Muscle of back (tissue), 13 donors: Measurements from ENCODE around the gene CD109. TPM values are rescaled to one million over a fixed set of nuclear protein-coding genes. Genes with fewer than 3 reads are reported as not detected.
A peak's percentile ranks its signal among the peaks of the same experiment; 100 is the strongest.
"Not testable (repeated sequence)": the region's sequence is repeated elsewhere in the genome, so short reads cannot be mapped to it uniquely, and the experiment has no call there.

Experiments
- DNase-seq, 3 donors: peaks; one replicate each; pipeline versions ENCODE4 v3.0.0 to v3.0.0-alpha.2; 2013
- long read RNA-seq, 9 donors: transcript quantifications; one replicate each; lab custom pipeline, GENCODE V29; 2026
- polyA plus RNA-seq, 10 donors: library from polyadenylated mRNA; unstranded; fragments of 120-200 nt; gene quantifications; one replicate each; pipeline ENCODE4 v1.2.1, GENCODE V29; 2013; ENCODE audit not compliant: insufficient read length in 10 of 10

Gene CD109
- 10 to 100 TPM; 15.5 to 26.8 (median 18.0) TPM for polyA plus RNA-seq
- long read RNA-seq, donor 1, full-length matches to known transcripts = 1 of 1 reads
- long read RNA-seq, donor 1, partial matches to known transcripts = 0 of 1 reads
- long read RNA-seq, donor 1, other reads (novel, unspliced or antisense) = 0 of 1 reads
- long read RNA-seq, donor 2, full-length matches to known transcripts = 1 of 1 reads
- long read RNA-seq, donor 2, partial matches to known transcripts = 0 of 1 reads
- long read RNA-seq, donor 2, other reads (novel, unspliced or antisense) = 0 of 1 reads
- long read RNA-seq, donor 3 = 0 reads
- long read RNA-seq, donor 4 = 0 reads
- long read RNA-seq, donor 5, full-length matches to known transcripts = 1 of 1 reads
- long read RNA-seq, donor 5, partial matches to known transcripts = 0 of 1 reads
- long read RNA-seq, donor 5, other reads (novel, unspliced or antisense) = 0 of 1 reads
- long read RNA-seq, donor 6, full-length matches to known transcripts = 2 of 2 reads
- long read RNA-seq, donor 6, partial matches to known transcripts = 0 of 2 reads
- long read RNA-seq, donor 6, other reads (novel, unspliced or antisense) = 0 of 2 reads
- long read RNA-seq, donor 7 = 0 reads
- long read RNA-seq, donor 8 = 0 reads
- long read RNA-seq, donor 9 = 0 reads

DNA sequence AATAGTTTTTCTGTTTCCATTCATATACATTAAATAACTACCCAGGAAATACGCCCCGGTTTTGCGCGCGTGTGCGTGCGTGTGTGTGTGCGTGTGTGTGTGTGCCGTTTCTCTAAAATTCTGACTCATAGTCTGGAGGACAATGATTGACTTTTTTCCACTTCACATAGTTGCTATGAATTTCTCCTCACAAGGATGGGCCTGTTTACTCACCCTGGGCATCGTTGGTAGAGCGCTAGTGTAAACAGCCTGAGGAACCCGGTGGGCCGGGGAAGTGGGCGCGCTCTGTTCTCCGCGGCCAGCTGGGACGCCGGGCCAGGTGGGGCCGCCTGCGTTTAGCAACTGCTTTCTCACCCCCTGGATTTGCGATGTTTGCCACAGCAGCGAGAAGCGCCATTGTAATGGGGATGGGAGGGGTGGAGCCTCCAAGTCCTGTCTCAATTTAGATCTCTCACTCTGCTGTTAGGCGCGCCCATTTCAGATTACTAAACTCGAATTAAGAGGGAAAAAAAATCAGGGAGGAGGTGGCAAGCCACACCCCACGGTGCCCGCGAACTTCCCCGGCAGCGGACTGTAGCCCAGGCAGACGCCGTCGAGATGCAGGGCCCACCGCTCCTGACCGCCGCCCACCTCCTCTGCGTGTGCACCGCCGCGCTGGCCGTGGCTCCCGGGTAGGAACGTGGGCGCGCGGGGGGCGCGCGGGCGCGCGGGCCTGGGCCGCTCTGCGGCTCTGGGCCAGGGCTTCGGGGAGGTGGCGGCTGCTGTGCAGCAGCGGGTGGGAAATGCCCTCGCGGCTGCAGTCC is at the start of gene CD109:
TSS of gene CD109 (plus strand) at position 585 of the 803 bp plus-strand sequence. CDS start at position 598, 13 bp downstream.
- peak; percentile 72 to 94 (median 79) for DNase-seq

DNA sequence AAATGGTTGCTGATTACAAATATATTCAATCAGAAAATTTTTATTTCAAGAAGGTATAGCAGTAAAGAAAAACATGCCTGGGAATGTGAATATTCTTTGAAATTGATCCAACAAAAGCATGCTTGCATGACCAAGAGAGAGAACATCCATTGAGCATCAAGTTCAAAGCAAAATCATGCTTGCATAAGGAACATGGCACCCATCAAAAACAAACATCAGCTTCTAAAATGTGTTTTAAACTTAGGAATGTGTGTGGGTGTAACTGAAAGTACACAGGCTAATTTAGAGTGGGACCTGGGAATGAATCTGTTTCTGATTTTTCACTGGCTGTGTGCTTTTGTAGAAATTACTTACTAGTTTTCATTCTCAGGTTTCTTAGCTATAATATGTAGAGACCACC is 47.8 kb upstream of the CD109 start:
- DNase-seq = no peak

DNA sequence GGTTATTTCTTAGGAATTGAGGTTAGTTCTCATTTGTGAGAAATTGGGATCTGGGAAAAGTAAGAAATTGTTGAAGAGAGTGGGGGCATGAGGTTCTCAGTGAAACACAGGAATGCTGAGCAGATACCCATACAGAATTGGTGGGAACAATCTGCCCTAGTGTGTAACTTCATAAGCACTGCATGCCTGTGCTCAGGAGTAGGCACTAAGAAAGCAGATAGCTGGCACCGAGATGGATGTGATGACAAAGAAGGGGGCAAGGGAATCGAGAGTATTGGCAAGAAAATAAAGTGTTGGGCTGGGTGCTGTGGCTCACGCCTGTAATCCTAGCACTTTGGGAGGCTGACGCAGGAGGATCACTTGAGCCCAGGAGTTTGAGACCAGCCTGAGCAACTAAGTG is 46.2 kb upstream of the CD109 start:
- DNase-seq = no peak

DNA sequence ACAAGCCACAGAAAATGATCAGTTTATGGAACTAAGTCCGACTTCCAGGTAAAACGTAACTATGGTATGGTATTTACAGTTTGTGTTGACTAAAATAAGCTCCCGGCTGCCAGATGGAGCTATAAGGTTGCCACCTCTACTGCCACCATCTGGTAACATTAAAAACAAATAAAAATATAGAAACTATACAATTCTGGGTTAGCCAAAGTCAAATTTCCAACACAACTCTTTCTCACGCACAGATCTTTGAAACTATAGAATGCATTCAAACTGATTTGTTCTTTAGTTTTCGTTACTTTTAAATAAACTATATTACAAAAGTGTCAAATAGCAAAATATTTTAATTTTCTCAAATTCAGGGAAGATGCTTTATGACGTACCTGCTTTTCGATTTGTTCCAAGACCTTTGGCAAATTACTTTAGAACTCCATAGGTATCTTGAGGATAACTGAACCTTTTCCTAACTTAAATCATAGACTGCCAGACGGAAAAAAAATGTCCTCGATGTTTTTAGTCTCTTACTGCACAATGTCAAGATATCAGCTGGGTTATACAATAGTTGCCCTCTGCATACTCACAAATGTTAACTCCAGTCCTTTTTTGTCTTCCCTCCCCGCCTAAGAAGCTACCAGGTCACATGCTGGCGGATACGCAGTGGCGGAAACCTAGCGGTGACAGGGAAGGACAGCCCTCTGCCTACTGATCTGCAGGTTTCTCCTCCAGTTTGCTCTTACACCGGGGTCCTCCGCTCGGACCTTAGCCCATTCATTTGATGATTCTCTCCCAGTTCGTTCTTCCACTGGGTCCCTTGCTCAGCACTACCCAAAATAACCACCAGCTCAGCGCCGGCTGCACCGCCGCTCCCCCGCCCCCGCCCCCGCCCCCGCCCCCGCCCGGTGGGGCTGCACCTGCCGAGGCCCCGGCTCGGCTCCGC is 43.1 kb upstream of the CD109 start:
- peak; percentile 50 to 85 (median 59) for DNase-seq

DNA sequence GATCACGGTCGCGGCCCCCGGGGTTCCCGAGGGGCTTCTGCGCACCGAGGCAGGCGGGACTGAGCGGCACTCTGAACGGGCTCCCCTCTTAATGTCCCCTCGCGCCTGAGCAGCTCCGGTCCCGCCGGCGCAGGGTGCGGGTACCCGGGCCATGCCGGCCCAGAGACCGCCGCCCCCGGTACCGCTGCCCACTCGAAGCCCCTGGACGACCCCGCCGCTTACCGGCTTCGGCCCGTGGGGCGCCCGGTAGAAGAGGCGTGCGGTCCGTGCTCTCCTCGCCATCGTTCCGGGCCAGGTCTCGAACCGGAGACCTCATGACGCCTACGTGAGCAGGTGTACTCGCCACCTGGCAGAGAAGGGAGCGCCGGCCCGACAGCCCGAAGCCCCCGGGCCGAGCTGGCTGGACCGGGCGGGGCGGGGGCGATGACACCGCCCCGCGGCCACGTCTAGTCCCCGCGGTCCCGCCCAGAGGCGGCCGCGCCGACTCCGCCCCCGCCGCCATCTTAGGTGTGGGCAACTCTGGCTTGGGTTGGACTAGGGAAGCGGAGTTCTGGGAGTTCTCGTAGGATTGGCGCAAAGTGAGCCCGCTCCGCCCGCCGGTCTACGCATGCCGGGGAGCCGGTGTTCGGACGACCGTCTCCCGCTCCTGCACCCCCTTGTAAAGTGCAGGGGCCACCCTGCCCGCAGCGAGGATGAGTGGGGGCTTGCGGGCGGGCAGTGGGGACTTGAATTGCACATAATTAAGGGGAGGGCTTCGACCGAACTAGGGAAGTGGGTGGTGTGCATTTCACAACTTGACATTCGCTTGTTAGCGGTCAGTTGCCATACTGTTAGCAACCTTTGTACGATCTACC is 42.2 kb upstream of the CD109 start, which contains the start of gene SLC17A5:
TSS of gene SLC17A5 (minus strand) at position 422 of the 854 bp plus-strand sequence. CDS start at position 316, 106 bp downstream.
- DNase-seq = peak; percentile 95 to 98 (median 95)

DNA sequence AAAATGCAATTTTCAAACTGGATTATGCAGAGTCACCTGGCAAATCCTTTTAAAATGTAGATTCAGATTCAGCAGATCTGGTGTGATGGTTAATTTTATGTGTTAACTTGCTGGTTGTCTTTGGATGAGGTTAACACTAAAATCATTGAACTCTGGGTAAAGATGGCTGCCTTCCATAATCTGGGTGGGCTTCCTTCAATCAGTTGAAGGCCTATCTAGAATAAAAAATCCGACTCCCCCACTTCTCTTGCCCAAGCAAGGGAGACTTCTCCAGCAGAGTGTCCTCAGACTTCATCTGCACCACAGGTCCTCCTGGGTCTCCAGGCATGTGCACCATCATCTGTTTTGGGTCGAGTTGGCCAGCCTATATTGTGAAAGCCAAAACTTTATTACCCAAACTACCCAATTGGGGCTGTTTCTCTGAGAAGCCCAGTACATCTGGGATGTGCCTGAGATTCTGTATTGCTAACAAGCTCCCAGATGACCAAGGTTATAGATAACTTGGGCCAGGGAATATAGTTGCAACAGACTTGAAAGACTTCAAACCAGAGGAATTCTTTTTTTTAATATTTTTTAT is 40.6 kb upstream of the CD109 start:
- no peak for DNase-seq

DNA sequence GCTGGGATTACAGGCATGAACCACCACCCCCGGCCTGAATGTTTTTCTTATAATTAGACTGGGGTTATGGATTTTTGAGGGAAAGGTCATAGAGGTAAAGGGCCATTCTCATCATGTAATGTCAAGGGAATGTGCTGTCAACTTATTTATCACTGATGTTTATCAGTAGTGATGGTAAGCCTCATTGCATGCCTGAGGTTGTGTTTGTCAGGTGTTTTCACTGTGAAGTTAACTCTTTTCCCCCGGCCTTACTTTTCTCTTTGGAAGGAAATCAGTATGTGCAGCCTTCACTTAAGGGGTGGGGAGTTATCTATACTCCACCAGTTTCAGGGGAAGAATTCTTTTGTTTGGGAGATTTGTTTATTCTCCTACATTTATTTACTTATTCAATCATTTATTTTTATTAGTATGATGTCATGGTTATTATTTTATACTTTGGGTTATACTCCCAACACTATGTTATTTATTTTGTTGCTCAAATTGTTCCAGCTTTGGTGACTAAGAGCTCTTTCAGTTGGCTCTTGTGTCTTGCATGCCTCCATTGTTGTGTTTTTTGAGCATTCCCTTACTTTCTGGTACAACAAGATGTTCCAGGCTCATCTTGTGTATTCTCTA is 39.4 kb upstream of the CD109 start:
- DNase-seq = no peak

DNA sequence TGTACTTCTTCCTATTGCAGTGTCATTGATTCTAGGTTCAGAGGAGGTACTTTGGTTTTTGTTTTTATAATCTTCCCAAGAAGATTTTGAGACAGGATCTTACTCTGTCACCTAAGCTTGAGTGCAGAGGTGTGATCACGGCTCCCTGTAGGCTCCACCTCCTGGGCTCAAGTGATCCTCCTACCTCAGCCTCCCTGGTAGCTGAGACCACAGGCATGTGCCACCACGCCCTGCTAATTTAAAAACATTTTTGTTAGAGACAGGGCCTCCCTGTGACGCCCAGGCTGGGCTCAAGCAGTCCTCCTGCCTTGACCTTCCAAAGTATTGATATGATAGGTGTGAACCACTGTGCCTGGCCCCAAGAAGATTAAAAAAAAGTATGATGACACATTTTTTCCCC is 38.8 kb upstream of the CD109 start:
- no peak for DNase-seq

DNA sequence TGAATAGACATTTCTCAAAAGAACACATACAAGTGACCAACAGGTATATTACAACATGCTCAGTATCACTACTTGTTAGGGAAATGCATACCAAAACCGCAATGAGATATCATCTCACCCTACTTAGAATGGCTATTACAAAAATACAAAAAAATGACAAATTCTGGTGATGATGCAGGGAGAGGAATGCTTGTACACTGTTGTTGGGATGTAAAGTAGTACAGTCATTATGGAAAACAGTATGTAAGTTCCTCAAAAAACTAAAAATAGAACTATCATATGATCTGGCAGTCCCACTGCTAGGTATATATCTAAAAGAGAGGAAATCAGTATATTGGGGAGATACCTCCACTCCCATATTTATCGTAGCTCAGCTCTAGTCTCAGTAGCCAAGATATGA is 31.3 kb upstream of the CD109 start:
- no peak for DNase-seq

DNA sequence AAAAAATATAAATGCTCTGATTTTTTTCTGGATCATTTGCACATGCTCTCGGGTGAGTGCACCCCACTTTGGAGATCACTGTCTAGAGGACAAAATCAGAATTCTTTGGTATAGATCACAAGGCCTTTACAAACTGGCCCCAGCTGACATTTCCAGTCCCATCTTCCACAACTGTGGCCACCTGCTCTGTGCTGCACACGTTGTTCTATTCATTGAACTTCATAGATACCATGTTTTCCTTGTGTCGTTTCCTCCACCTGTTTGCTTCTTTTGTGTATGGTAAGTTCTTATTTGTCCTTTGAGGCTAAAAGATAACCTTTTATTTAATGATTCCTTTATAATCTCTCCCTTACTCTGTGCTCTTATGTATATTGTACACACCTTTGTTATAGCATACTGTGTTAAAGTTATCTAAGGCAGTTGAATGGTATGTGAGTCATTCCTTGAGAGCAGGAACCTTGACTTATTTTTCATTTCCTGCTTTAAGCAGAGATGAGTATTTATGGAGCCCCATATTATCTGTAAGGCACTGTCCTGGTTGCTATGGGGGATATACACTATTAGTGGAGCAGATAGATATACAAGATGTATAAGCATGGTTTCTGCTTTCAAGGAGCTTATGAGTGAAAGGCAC is 30.2 kb upstream of the CD109 start:
- DNase-seq = no peak

DNA sequence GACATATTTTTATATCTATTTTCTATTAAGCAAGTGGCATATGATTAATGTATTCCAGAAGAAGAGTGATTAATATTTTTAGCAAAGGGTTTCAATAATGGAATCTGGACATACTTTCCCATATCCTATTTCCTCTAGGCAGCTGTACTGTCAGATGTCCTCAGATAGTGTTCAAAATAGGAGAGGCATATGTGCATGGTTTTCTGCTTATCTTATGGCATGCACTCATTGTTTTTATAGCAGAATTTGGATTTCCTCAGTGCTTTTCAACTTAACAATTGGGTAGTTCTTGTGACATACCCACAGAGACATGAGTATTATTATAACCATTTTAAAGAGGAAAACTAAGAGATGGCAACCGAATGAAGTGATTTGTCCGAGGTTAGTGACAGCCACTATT is 29.6 kb upstream of the CD109 start:
- no peak for DNase-seq

DNA sequence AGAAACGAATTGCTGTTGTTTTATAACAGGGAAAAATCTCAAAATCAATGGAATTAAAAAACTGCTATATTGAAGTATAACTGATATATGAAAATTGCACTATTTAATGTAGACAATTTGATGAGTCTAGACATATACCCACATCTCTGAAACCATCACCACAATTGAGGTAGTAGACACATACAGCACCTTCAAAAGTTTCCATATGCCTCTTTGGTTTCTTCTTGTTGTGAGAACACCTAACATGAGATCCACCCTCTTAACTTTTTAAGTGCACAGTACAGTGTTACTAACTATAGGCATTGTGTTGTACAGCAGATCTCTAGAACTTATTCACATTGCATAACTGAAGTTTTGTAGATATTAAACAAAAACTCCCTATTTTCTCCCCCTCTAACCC is 28.2 kb upstream of the CD109 start:
- no peak for DNase-seq

DNA sequence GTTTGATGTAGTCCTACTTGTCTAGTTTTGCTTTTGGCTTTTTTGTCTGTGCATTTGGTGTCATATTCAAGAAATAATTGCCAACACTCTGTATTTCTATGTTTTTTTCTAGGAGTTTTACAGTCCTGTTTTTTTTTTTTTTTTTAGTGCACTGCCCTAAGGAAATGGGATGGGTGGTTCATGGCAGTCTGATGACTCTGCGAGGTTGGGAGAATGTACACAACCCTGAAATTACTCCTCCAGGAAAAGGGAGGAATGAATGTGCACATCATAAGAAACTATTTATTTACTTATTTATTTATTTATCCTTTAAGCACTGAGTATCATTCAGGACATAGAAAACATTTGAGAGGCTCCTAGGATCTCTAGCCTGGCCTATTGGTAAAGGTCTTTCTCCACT is 27.0 kb upstream of the CD109 start:
- DNase-seq = no peak

DNA sequence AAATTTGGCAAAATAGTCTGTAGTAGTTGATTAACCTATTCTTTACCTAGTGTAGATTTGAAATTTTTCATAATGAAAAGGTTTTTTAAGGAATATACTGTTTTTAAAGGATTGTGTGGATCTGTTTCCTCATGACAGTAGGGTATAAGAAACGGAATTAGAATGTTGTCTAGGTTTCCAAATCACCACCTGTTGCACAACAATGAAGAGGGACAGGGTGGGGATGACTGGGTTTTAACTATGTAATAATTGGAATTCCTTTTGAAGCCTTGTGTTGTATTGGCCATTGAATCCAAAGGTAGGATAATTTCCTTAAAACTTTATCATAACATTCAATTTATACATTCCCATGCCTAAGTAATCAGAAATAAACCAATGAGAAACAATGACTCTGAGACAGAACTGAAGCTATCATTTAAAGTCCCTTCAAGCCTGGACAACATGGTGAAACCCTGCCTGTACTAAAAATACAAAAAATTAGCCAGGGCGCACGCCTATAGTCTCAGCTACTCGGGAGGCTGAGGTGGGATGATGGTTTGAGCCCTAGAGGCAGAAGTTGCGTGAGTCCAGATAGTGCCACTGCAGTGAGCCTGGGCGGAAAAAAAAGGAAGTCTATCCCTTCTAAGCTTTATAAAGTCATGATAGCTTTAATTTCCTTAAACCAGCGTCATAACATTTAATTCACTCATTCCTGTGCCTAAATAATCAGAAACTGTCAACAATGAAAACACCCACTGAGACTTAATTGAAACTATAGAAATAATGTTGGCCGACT is 23.9 kb upstream of the CD109 start:
- DNase-seq = no peak

DNA sequence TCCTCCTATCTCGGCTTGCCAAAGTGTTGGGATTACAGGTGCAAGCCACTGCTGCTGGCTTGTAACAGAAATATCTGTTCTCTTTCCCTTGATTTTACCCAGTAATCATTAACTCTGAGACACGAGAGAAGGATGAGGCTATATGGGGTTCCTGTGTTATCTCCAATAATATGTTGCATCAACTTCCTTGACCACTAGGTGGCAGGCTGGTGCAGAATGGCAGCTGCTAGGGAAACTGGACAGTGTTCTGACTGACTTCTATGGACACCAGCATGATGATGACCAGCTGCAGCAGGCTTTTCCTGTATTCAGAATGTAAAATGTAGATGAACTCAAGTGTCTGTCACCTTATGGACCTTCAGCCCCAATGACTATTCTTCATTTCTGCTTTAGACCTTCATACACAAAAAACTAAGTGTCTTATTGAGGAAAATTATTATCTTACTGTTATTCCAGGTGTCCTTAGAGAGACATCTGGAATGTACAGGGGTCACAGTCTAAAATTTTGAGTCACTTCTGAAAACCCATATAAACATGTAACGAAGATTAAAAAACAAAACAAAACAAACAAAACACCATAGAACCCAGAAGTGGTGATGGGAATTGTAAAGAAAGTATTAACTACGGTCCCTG is 20.4 kb upstream of the CD109 start:
- DNase-seq = peak; percentile 76 to 90 (median 86)

DNA sequence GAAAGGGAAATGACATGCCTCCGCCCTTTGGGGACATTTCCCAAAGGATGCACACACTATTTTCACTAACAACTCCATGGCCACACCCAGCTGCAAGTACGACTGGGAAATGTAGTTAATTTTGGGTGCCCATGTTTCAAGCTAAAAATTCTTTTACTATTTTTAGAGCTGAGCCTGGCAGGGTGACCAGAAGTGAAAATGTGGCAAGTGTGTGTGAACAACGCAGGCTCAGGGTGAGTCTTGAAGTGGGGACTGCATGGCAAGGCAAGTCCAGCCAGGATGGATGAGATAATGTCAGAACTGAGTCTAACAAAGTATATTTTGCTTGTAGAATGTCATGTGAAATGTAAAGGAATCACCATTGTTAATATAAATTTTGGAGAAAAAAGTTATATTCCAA is 17.0 kb upstream of the CD109 start:
- DNase-seq = no peak

DNA sequence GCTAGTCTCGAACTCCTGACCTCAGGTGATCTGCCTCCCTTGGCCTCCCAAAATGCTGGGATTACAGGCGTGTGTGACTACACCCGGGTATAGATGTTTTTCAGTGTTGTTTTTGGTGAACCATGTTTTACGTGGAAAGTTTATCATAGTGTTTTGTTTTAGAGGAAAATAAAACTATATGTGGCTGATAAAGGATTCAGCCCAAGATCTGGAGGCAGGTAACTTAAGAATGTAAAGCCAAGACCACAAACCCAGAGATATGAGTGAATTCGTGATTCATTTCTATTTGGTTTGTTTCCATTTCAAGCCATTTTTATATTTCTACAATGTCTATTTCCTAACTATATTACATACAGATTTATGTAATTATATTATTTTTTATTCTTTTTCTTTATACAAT is 16.2 kb upstream of the CD109 start:
- not testable (repeated sequence) for DNase-seq
